ENCODE results near the gene GTF2H4. TPM values are rescaled to one million over a fixed set of nuclear protein-coding genes. Genes with fewer than 3 reads are reported as not detected.
"Not testable (repeated sequence)": the region's sequence is repeated elsewhere in the genome, so short reads cannot be mapped to it uniquely, and the experiment has no call there.

GTF2H4 gene
- total and polyA plus RNA-seq, 2 of the 8 experiments (the other 6 are each of a cell fraction or from before 2014, with no cell fraction given): 42.3 to 53.4 TPM

DNA sequence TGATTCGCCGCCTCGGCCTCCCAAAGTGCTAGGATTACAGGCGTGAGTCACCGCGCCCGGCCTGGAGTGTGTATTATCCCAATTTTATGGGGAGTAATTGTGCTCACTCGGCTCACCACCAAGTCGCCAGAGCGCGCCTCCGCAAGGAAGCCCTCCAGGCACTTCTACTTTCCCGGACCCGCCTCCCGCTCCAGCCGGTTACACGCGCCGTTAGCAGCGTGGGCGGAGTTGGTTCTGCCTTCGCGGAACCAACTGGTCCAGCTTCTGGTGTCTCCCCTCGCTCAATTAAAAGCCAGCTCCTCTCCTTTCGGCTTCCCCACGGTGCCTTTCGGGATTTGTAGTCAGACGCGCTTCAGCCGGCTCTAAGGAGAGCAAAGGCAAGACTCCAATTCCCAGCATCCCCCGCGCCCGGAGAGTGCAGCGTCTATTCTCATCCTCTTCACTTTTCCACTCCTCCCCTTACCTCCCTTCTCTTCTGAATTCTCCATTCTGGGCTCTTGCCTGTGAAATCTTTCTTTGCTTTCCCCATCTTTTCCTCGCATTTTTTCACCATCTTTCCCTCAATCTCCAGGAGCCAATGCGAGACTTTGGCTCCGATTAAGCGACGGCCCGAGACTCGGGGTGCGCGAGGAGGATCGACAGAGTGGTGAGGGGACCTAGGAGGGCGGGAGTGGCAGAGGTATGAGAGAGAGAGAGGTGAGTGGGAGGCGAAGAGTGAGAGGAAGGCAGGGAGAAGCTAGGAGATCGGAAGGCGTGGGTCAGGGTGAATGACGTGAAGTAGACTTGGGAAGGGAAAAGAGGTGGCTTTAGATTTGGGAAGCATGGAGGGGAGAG lies at the start of gene GTF2H4 (continued):
- TF ChIP-seq GABPA (IDR thresholded peaks at IDR 0.05; ENCODE audit: borderline replicate concordance, insufficient read depth, low read length): peak; percentile 49; the same call in 1 of the 2 replicates
- TF ChIP-seq, protein P1, sequence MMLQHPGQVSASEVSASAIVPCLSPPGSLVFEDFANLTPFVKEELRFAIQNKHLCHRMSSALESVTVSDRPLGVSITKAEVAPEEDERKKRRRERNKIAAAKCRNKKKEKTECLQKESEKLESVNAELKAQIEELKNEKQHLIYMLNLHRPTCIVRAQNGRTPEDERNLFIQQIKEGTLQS (IDR thresholded peaks at IDR 0.05; ENCODE audit: insufficient read depth, low read depth, low read length): no peak
- TF ChIP-seq ZNF274 (IDR thresholded peaks at IDR 0.05; ENCODE audit: borderline replicate concordance, extremely low read depth, low read length): no peak

DNA sequence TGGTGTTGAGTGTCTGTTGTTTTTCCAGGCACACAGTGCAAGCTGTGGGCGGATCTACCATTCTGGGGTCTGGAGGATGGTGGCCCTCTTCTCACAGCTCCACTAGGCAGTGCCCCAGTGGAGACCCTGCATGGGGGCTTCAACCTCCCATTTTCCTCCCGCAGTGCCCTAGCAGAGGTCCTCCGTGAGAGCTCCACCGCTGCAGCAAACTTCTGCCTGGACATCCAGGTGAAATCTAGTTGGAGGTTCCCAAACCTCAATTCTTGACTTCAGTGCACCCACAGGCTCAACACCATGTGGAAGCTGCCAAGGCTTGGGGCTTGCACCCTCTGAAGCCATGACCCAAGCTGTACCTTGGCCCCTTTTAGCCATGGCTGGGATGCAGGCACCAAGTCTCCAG lies 48.3 kb upstream of the GTF2H4 start:
- not testable (repeated sequence) for H4K5ac ChIP-seq (ENCODE audit: insufficient read length, low read depth, low read length); H3K18ac ChIP-seq (ENCODE audit: extremely low read depth, low read length); H3K14ac ChIP-seq (ENCODE audit: insufficient read length); H2BK20ac ChIP-seq (ENCODE audit: low read length); H2AK5ac ChIP-seq (ENCODE audit: low read depth, low read length); H2BK5ac ChIP-seq (ENCODE audit: low read depth, low read length); H3K4me2 ChIP-seq (ENCODE audit: insufficient read depth in 1 of 2, low read depth in 2 of 2, low read length in 2 of 2); DNase-seq (ENCODE audit: low read depth in 1 of 2, low spot score in 2 of 2); FAIRE-seq; H4K8ac ChIP-seq (ENCODE audit: extremely low read depth, insufficient read depth, low read length); H2BK120ac ChIP-seq (replicated peaks; ENCODE audit: low read depth, low read length); H3K23ac ChIP-seq (ENCODE audit: insufficient read length); H3K4me1 ChIP-seq (replicated peaks in 1 of 4; ENCODE audit: control insufficient read depth in 3 of 4, insufficient read depth in 4 of 4, low read length in 3 of 4); H3K27me3 ChIP-seq (replicated peaks in 1 of 4; ENCODE audit: control insufficient read depth in 3 of 4, extremely low read depth in 1 of 4, insufficient read depth in 3 of 4, low read length in 3 of 4); H3K36me3 ChIP-seq (ENCODE audit: control insufficient read depth in 2 of 4, insufficient read depth in 4 of 4, low read length in 3 of 4); H4K20me1 ChIP-seq (replicated peaks in 1 of 2; ENCODE audit: control insufficient read depth in 1 of 2, insufficient read depth in 2 of 2, low read length in 2 of 2); H2AFZ ChIP-seq (ENCODE audit: low read length); H2BK12ac ChIP-seq (ENCODE audit: low read depth, low read length); H3K4ac ChIP-seq (replicated peaks; ENCODE audit: insufficient read length, low read depth, low read length); H3K79me1 ChIP-seq (ENCODE audit: low read depth, low read length); H4K91ac ChIP-seq (replicated peaks; ENCODE audit: insufficient read length, low read length); H3K79me2 ChIP-seq (ENCODE audit: control insufficient read depth in 1 of 2, insufficient read depth in 2 of 2, low read length in 2 of 2); H3K23me2 ChIP-seq (ENCODE audit: low read depth, low read length); H3K56ac ChIP-seq (replicated peaks; ENCODE audit: insufficient read length, low read depth, low read length); H3K27ac ChIP-seq (ENCODE audit: low read depth, low read length); H2BK15ac ChIP-seq (ENCODE audit: low read length); H3K4me3 ChIP-seq (ENCODE audit: extremely low read depth in 1 of 4, insufficient read depth in 2 of 4, low read depth in 3 of 4, low read length in 4 of 4); H3K9ac ChIP-seq (replicated peaks in 1 of 4; ENCODE audit: extremely low read depth in 1 of 4, low read depth in 3 of 4, low read length in 3 of 4)
- ChIA-PET CTCF (ENCODE audit: partially characterized antibody) (interaction anchor here (1.0 kb wide), 1 partner anchor 118 kb away, joined by 3 read pairs; no protein-coding TSS in a partner anchor), POLR2A (ENCODE audit: partially characterized antibody) (interaction anchor here (1.1 to 1.5 kb wide), 2 partner anchors 11 to 25 kb away, joined by 3 to 7 read pairs; no protein-coding TSS in a partner anchor)
- 93% methylated on average over 4 of the region's 4 CpGs; no CpG with 5 or more reads in 1 of the 2 experiments for WGBS, 2 experiments (ENCODE audit: extremely low coverage in 1 of 2, insufficient coverage in 1 of 2, insufficient read length in 1 of 2, insufficient replicate concordance in 2 of 2, low coverage in 1 of 2, low lambda C conversion rate in 2 of 2, missing lambda C conversion rate in 1 of 2)
- H3K9me3 ChIP-seq (ENCODE audit: insufficient read depth in 2 of 2, low read depth in 1 of 2, low read length in 1 of 2): peaks cover 10 to 20% of the 10 kb centered on the region in 2 experiments

All from H1 (cell line).